ENCODE measurements around the gene SYNM. TPM values are rescaled to one million over a fixed set of nuclear protein-coding genes. Genes with fewer than 3 reads are reported as not detected.

The SYNM gene
- total RNA-seq, 1 experiment from 2014 or later = 9.9 TPM

DNA sequence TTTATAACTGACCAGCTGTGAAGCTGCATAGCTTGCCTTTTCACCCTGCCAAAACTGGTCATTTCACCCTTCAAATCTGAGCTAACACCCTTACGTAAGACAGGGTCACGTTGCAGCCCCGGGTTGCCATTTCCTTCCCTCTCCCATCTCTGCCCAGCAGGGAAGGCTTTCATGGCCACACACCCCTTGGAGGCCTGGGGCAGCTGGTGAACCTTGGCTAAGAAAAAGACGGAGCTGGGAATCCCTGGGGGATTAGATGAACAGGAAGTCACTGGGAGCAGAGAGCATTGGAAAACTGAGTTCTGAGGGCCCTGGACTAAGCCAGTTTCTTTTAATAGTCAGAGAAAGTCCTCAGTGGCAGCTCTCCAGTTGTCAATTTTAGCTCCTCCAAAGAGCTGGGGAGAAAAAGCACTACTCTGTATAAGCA is 76.7 kb downstream of the SYNM start:
- Histone ChIP-seq H3K4me1 (ENCODE audit: insufficient read depth, low read length) (no peaks in the 10 kb centered on the region), H4K20me1 (ENCODE audit: low read length) (no peaks in the 10 kb centered on the region), H3K4me2 (ENCODE audit: low read length) (no peak overlapping the region), H3K27ac (ENCODE audit: low read length) (no peak overlapping the region), H3K9ac (ENCODE audit: low read length) (no peak overlapping the region), H3K4me3 (ENCODE audit: low read length) (no peak overlapping the region), H3K27me3 (ENCODE audit: low read length) (no peaks in the 10 kb centered on the region), H2AFZ (ENCODE audit: low read length) (no peak overlapping the region), H3K9me2 (replicated peaks; ENCODE audit: low read length) (no peaks in the 10 kb centered on the region), H3K9me3 (ENCODE audit: low read length) (no peaks in the 10 kb centered on the region), H3K79me2 (ENCODE audit: low read length) (no peaks in the 10 kb centered on the region), H3K36me3 (ENCODE audit: low read depth, low read length) (no peaks in the 10 kb centered on the region), H3F3A (ENCODE audit: low read length, unreplicated experiment) (no peaks in the 10 kb centered on the region)
- POLR2A ChIA-PET (ENCODE audit: unreplicated experiment) = no interaction called here
- TF ChIP-seq EZH2phosphoT487 (IDR thresholded peaks at IDR 0.05; ENCODE audit: borderline replicate concordance, low read length) (no peak), EZH2 (IDR thresholded peaks at IDR 0.05; ENCODE audit: low read length, unreplicated experiment) (no peak), CTCF (conservative IDR thresholded peaks at IDR 0.05; ENCODE audit: low read depth, low read length) (no peak)
- DNase-seq (no peak), ATAC-seq (no peak)
- BruUV-seq (replicated peaks) = no TSS peak
- intact Hi-C loops (cut with micrococcal nuclease) = no loop called here
- CTCF ChIA-PET = no interaction called here

DNA sequence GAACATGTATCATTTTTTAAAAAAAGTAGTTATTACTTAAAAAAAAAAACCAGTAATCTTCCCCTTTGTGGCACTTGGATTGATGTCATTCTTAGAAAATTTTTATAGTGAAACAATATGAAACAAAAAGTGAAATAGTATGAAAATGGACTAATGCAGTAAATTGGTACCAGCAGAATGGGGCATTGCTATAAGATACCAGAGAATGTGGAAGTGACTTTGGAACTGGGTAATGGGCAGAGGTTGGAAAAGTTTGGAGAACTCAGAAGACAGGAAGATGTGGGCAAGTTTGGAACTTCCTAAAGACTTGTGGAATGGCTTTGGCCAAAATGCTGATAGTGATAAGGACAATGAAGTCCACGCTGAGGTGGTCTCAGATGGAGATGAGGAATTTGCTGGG is 77.9 kb downstream of the SYNM start:
- H4K20me1 ChIP-seq (ENCODE audit: low read length) = no peaks in the 10 kb centered on the region
- DNase-seq (no peak), ATAC-seq (no peak)
- TF ChIP-seq EZH2 (IDR thresholded peaks at IDR 0.05; ENCODE audit: low read length, unreplicated experiment) (no peak), EZH2phosphoT487 (IDR thresholded peaks at IDR 0.05; ENCODE audit: borderline replicate concordance, low read length) (no peak), CTCF (conservative IDR thresholded peaks at IDR 0.05; ENCODE audit: low read depth, low read length) (no peak)
- ChIA-PET CTCF (no interaction called here), POLR2A (ENCODE audit: unreplicated experiment) (no interaction called here)
- intact Hi-C loops (cut with micrococcal nuclease) = no loop called here
- H3K4me2 ChIP-seq (ENCODE audit: low read length) = no peak overlapping the region
- H3K79me2 ChIP-seq (ENCODE audit: low read length) = no peaks in the 10 kb centered on the region
- BruUV-seq (replicated peaks) = no TSS peak
- no peaks in the 10 kb centered on the region for H3K9me3 ChIP-seq (ENCODE audit: low read length)
- no peak overlapping the region for H3K9ac ChIP-seq (ENCODE audit: low read length)
- H3K4me1 ChIP-seq (ENCODE audit: insufficient read depth, low read length) = no peaks in the 10 kb centered on the region
- H3K4me3 ChIP-seq (ENCODE audit: low read length) = no peak overlapping the region
- H3K36me3 ChIP-seq (ENCODE audit: low read depth, low read length) = no peaks in the 10 kb centered on the region
- H3K27ac ChIP-seq (ENCODE audit: low read length) = no peak overlapping the region
- H3K9me2 ChIP-seq (replicated peaks; ENCODE audit: low read length) = no peaks in the 10 kb centered on the region
- H3K27me3 ChIP-seq (ENCODE audit: low read length) = no peaks in the 10 kb centered on the region
- no peaks in the 10 kb centered on the region for H3F3A ChIP-seq (ENCODE audit: low read length, unreplicated experiment)
- no peak overlapping the region for H2AFZ ChIP-seq (ENCODE audit: low read length)

Other genes starting within 250 kb of the SYNM start
- gene PGPEP1L, start 97.3 kb upstream of the SYNM start, total RNA-seq (2014; rRNA removed) = not detected in 2 replicates
- 8.2 and 10.4 TPM in 2 replicates for gene TTC23, start 144.5 kb downstream of the SYNM start, total RNA-seq (2014; rRNA removed)
- 10.6 and 14.9 TPM in 2 replicates for gene LRRC28, start 146.4 kb downstream of the SYNM start, total RNA-seq (2014; rRNA removed)